ENCODE measurements around the gene MBOAT1.
A peak's percentile ranks its signal among the peaks of the same experiment; 100 is the strongest.

Gene MBOAT1

GRCh38 chr6:20153194-20153593, 59.1 kb downstream of the MBOAT1 start:
- no peak overlapping the region for H3K27ac ChIP-seq (ENCODE audit: extremely low read depth, low read depth, low read length)
- POLR2A ChIA-PET = interaction anchor here (0.9 kb wide), 1 partner anchor 12 kb away, joined by 3 read pairs; no protein-coding TSS in a partner anchor
- no peaks in the 10 kb centered on the region for H3K4me1 ChIP-seq (ENCODE audit: control insufficient read depth, insufficient read depth, low read length)
- no peak overlapping the region for H3K4me3 ChIP-seq (ENCODE audit: low read depth, low read length)
- no peaks in the 10 kb centered on the region for H3K36me3 ChIP-seq (ENCODE audit: control insufficient read depth in 2 of 2, insufficient read depth in 1 of 2, low read length in 2 of 2)
- CTCF ChIA-PET = interaction anchor here (0.6 to 1.9 kb wide), 4 partner anchors 12 to 1558 kb away, joined by 3 to 10 read pairs (median 4); no protein-coding TSS in a partner anchor
- TF ChIP-seq ZNF791 (tag by site-specific recombination; IDR thresholded peaks at IDR 0.05) = no peak
- no peak for TF ChIP-seq ZBTB1 (tag by site-specific recombination; IDR thresholded peaks at IDR 0.05)
- TF ChIP-seq ZNF138 (tag by site-specific recombination; IDR thresholded peaks at IDR 0.05; ENCODE audit: borderline replicate concordance) = no peak
- no peak for TF ChIP-seq SP2 (tag by site-specific recombination; IDR thresholded peaks at IDR 0.05)
- no peak for TF ChIP-seq HIC1 (tag by site-specific recombination; IDR thresholded peaks at IDR 0.05)
- no peak for TF ChIP-seq ZNF274 (IDR thresholded peaks at IDR 0.05; ENCODE audit: low read length)
- TF ChIP-seq ZNF274 (tag by site-specific recombination; IDR thresholded peaks at IDR 0.05; ENCODE audit: borderline replicate concordance) = no peak
- H3K9me3 ChIP-seq (ENCODE audit: control insufficient read depth, insufficient read depth, low read depth, low read length) = no peaks in the 10 kb centered on the region

GRCh38 chr6:20148433-20148832, 63.8 kb downstream of the MBOAT1 start:
- no peak overlapping the region for H3K27ac ChIP-seq (ENCODE audit: extremely low read depth, low read depth, low read length)
- H3K36me3 ChIP-seq (ENCODE audit: control insufficient read depth in 2 of 2, insufficient read depth in 1 of 2, low read length in 2 of 2) = peaks cover 0 to 4% of the 10 kb centered on the region in 2 experiments; a peak in 1 of 3 replicates
- no peak overlapping the region for H3K4me3 ChIP-seq (ENCODE audit: low read depth, low read length)
- H3K4me1 ChIP-seq (ENCODE audit: control insufficient read depth, insufficient read depth, low read length) = no peaks in the 10 kb centered on the region
- ChIA-PET CTCF (interaction anchor here (1.2 to 1.8 kb wide), 3 partner anchors 19 to 22 kb away, joined by 3 to 12 read pairs (median 6); no protein-coding TSS in a partner anchor), POLR2A (no interaction called here)
- TF ChIP-seq ZNF529 (tag by site-specific recombination; IDR thresholded peaks at IDR 0.05; ENCODE audit: insufficient replicate concordance) = no peak
- 0 out of 2 replicates have a peak, but pooled peaks have one; percentile 17 for TF ChIP-seq ATF2 (tag by site-specific recombination; IDR thresholded peaks at IDR 0.05; ENCODE audit: low read depth)
- TF ChIP-seq BCL11B (tag by site-specific recombination; IDR thresholded peaks at IDR 0.05; ENCODE audit: low read depth) = no peak
- no peaks in the 10 kb centered on the region for H3K9me3 ChIP-seq (ENCODE audit: control insufficient read depth, insufficient read depth, low read depth, low read length)

- ChIA-PET CTCF (interaction anchor here (0.7 to 1.2 kb wide), 3 partner anchors 10 to 20 kb away, joined by 3 read pairs; no protein-coding TSS in a partner anchor), POLR2A (interaction anchor here (0.6 kb wide), 1 partner anchor 10 kb away, joined by 3 read pairs; no protein-coding TSS in a partner anchor)
- Histone ChIP-seq H3K9me3 (ENCODE audit: control insufficient read depth, insufficient read depth, low read depth, low read length) (no peaks in the 10 kb centered on the region), H3K4me3 (ENCODE audit: low read depth, low read length) (no peak overlapping the region), H3K27ac (ENCODE audit: extremely low read depth, low read depth, low read length) (no peak overlapping the region), H3K36me3 (ENCODE audit: control insufficient read depth in 2 of 2, insufficient read depth in 1 of 2, low read length in 2 of 2) (peaks cover 0 to 4% of the 10 kb centered on the region in 2 experiments; a peak in 1 of 3 replicates), H3K4me1 (ENCODE audit: control insufficient read depth, insufficient read depth, low read length) (no peaks in the 10 kb centered on the region)
- TF ChIP-seq ZNF114 (tag by site-specific recombination; IDR thresholded peaks at IDR 0.05) (no peak), ZNF174 (tag by site-specific recombination; IDR thresholded peaks at IDR 0.05) (no peak), ZNF133 (tag by site-specific recombination; IDR thresholded peaks at IDR 0.05) (no peak), ZNF473 (tag by site-specific recombination; IDR thresholded peaks at IDR 0.05) (no peak), ZFHX2 (tag by site-specific recombination; conservative IDR thresholded peaks at IDR 0.05) (no peak), ZSCAN5A (tag by site-specific recombination; IDR thresholded peaks at IDR 0.05) (no peak), ZNF654 (tag by site-specific recombination; IDR thresholded peaks at IDR 0.05; ENCODE audit: low read depth) (no peak), ZBTB1 (tag by site-specific recombination; IDR thresholded peaks at IDR 0.05) (no peak), OSR2 (tag by site-specific recombination; IDR thresholded peaks at IDR 0.05) (no peak), ZNF121 (tag by site-specific recombination; IDR thresholded peaks at IDR 0.05) (no peak), IKZF3 (tag by site-specific recombination; IDR thresholded peaks at IDR 0.05) (no peak)
These were observed 64.8 kb downstream of the MBOAT1 start for GRCh38 chr6:20147469-20147868.

All from HEK293 (cell line).